NCI-H69 (cell line): Measurements from ENCODE around the gene CAMK2B.

Source experiments
- DNase-seq: peaks from one replicate; lab custom pipeline; 2025; lab: John Stamatoyannopoulos, UW

The CAMK2B gene

GRCh38 chr7:44308596-44309270, 16.7 kb downstream of the CAMK2B start:
- no peak for DNase-seq

- no peak for DNase-seq
Measured at GRCh38 chr7:44307905-44308595, 17.3 kb downstream of the CAMK2B start.

DNA sequence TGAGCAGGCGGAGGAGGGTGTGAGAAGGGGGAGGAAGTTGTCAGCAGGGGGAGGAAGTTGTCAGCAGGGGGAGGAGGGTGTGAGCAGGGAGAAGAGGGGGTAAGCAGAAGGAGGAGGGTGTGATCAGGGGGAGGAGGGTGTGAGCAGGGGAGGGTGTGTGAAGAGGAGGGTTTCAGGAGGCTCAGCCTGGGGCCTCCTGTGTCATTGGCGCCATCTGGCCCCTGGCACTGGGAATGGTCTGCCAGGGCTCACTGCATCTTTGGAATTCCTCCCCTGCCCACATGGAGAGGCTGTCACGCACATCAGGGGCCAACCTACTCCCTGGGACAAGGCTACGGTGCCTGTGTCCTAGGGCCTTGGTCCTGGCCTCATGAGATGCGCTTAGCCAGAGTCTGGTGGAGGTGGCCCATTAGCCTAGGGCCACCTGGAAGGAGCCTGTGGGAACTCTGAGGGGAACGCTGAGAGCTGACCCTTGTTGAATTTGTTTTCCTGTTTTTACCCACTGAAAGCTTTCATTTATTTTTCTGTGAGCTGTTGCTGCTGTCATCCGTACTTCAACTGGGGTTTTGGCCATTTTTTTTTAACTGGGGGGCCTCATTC, 18.0 kb downstream of the CAMK2B start:
- peak; percentile 90 for DNase-seq

- DNase-seq, result peak; percentile 50
Measured at GRCh38 chr7:44306606-44307005, 18.8 kb downstream of the CAMK2B start.

GRCh38 chr7:44305564-44306507, 19.6 kb downstream of the CAMK2B start:
- DNase-seq, result no peak

GRCh38 chr7:44294325-44295069, 30.9 kb downstream of the CAMK2B start:
- no peak for DNase-seq

GRCh38 chr7:44293561-44294324, 31.7 kb downstream of the CAMK2B start:
- DNase-seq, result peak; percentile 16

GRCh38 chr7:44292876-44293560, 32.4 kb downstream of the CAMK2B start:
- DNase-seq, result no peak

DNA sequence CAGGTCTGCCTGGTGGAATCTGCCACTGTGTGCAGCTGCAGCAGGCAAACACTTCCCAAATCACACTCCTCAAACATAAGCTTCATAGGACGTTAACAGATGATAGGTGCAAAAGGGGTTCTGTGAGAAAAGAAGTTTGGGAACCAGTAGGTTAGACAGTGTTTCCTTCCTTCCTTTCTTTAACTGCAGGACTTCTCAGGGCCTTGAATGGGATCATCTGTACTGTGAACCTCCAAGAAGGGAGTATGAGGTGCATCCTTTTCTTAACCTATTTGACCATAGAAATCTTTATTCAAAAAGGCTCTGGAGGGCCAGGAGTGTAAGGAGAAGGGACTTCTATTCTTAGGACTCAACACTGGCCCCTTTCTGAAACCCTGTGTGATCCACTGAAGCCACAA, 33.0 kb downstream of the CAMK2B start:
- no peak for DNase-seq

DNA sequence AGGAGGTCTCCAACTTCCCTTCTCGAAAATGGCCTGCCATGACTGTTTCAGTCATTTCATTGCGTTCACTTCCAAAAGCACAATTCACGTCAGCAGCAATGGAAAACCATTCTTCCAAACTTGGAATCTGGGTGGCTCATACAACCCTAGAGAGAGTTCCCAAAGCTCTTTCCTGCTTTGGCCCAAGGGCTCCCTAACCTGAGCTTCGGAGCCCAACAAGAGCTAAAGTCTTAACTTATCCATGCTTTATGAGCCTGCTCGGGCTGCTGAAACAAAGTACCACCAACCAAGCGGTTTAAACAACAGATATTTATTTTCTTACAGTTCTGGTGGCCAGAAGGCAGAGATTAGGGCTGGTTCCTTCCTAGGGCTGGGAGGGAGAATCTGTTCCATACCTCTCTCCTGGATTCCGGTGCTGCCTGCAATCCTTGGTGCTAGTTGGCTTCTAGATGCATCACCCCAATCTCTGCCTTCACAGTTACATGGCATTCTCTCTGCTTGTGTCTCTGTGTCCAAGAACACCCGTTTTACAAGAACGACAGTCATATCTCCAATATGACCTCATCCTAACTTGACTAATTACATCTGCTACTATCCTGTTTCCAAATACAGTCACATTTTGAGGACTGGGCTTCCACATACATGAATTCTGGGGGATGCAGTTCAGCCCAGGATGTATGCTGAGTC, 33.5 kb downstream of the CAMK2B start:
- DNase-seq, result no peak

DNA sequence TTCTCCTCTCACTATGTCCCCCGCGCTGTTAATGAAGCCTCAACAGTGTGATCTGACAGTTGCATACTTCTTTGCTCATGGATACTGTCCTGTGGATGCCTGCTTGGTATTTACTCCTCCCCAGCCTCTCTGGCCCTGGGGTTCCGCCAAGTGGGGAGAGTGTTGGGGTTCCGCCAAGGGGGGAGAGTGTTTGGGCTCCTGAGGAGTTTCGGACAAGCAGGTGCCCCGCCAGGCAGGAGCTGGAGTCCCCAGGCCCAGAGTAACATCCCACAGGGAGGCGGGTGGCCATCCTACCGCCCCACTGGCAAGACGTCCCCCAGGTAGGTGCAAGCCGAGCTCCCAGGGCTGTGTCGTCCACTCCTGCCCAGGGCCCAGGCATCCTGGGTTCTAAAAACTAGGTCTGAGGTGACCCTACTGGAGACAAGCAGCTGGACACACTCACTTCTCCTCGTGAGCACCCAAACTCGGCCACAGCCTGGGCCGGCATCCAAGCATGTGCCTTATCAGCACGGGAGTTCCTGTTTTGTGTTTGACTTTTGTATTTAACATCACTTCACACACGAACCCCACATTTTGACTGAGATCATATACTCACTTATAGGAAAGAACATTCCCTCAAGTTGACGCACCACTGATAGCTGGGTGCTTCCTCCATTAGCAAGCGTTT, 34.2 kb downstream of the CAMK2B start:
- no peak for DNase-seq

DNA sequence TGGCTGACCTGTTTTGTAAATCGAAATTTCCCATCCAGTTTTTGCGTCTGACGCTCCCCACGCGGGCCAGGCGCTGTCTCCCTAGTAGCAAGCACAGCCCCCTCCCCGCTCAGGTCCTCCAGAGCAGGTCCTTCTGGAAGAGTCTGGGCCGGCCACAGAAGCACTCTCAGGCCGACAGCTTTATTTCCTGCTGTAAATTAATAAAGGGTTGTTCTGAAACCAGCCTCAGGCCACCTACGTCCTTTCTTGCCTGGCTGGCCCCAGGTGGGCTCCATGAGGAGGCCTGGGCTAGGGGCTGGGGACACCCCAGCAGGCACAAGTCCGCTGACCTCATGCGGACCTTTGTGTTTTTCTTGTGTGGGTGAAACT, 35.2 kb downstream of the CAMK2B start:
- no peak for DNase-seq

GRCh38 chr7:44289341-44290251, 35.8 kb downstream of the CAMK2B start:
- DNase-seq, result no peak

GRCh38 chr7:44288811-44289340, 36.5 kb downstream of the CAMK2B start:
- no peak for DNase-seq

- DNase-seq, result no peak
Measured at GRCh38 chr7:44288381-44288685, 37.1 kb downstream of the CAMK2B start.

GRCh38 chr7:44287488-44288380, 37.7 kb downstream of the CAMK2B start:
- DNase-seq, result no peak
